ENCODE data around the gene SLC22A15. TPM values are rescaled to one million over a fixed set of nuclear protein-coding genes. Genes with fewer than 3 reads are reported as not detected.

SLC22A15 gene
- polyA plus RNA-seq, 1 donor, result 0.62 TPM

DNA sequence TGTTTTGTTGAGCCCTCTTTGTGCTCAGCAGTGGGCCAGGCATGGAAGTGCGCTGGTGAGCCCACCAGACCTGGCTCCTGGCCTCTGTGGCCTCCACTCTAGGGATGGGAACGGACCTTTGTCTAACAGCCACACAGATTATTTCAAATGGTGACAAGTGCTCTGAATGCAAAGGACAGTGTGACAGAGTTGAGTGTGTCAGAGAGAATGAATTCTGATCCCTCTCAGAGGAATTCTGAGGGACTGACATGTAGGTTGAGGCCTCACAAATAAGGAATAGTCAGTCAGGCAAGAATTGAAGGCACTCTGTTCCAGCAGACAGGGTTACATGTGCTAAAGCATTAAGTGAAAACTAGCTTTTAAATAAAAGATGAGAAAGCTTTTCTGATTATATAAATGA is 123.6 kb downstream of the SLC22A15 start:
- no peak for DNase-seq (ENCODE audit: low read depth)

DNA sequence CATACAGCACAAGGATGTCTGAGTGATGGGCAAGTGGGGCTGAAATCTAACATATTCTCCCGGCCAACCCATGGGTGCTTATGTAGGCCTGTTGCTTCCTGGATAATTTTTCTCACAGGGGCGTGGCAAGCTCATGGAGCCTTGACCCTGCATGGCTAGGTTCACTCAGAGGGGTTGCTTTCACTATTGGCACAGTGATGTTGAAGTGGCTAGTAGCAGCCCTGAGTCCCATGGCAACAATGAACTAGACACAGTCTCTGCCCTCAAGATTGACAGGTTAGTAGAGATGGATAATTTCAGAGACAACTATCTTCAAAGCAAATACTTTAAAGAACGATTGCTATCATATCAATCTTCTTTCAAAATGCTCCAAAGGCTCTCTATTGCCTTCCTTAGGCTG is 128.4 kb downstream of the SLC22A15 start:
- DNase-seq (ENCODE audit: low read depth), result no peak

DNA sequence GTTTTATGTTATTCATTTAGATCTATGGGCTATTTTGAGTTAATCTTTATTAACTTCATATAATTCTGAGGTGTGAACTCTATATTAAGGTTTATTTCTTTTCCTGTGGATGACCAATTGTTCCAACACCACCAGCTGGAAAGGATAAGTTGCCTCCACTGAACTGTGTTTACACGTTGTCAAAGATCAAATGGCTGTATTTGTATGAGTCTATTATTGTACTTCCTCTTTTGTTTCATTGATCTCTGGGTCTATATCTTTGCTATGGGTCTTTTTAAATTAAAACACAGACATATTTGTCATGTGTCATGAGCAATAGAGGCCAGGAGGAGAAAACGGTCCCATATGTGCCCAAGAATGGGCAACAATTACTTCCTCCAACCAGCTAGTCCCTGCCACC is 129.7 kb downstream of the SLC22A15 start:
- no peak for DNase-seq (ENCODE audit: low read depth)

DNA sequence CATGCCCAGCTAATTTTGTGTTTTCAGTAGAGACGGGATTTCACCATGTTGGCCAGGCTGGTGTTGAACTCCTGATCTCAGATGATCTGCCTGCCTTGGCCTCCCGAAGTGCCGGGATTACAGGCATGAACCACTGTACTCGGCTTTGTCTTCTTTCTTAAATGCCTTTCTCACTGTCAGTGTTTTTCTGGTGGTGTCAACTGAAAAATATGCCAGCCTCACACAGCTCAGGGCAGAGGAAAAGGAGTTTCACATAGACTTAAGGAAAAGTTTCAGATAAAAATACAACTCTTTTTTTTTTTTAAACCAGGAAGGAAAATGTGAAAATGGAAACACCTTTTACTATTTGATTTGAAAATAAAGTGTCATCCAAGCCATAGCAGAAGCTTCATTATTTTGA is 130.3 kb downstream of the SLC22A15 start:
- DNase-seq (ENCODE audit: low read depth), result no peak

DNA sequence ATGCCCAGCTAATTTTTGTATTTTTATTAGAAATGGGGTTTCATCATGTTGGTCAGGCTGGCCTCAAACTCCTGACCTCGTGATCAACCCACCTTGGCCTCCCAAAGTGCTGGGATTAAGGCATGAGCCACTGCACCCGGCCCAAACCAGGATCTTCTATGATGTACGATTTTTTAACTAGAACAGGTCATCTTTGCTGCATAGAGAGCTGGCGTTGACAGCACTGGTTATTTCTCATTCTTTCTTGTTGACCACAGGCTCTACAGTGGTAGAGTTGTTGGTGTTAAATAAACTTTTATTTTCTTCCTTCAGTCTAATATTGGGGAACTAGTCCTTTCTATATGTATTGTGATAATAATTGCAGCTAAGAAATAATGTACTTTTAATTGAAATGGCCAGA is 131.1 kb downstream of the SLC22A15 start:
- no peak for DNase-seq (ENCODE audit: low read depth)

DNA sequence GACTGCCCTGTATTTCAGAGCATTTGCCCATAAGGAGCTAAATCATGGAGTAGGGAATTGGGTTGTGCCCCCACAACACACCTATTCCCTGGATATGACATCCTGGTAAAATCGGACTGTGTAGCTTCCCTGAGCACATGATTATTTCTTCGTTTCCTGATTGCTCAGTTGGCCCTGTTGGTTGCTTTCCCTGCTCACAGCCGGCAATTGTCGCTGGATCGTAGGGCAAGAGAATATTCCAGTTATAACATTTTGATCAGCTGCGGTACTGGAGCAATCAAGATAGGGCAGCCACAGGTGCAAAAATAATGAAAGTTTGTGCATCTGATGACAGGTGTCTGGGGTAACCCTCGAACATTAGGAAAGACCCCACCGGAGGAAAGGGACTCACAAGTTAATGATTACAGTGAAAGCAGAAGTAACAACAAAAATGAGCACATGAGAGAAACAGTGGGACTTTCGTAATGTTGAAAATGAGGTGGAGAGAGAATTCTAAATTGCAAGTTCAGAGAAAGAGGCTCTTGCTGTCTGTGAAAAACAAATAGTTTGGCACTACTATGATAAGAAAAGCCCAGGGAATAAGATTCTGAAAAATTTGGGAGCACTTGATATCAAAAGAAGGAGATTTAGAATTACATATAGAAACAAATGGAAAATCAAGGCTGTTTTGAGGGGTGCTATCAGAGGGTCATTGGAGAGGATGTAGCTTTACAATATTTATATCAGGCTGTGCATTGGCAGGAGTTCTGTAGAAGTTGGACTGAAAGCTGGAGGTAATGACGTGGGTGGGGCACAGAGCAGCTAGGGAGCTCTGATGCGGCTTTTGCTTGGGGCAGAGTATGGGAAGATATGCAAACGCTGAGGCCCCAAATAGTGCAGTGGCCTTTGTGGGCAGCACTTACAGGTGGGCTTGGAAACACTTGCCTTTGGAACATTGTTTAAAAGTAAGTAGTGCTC is 134.5 kb downstream of the SLC22A15 start, which contains the start of gene MAB21L3:
Gene MAB21L3 (plus strand): TSS at position 833 of the 957 bp plus-strand sequence. CDS start 1,217 bp downstream, outside the sequence.
- DNase-seq (ENCODE audit: low read depth), result no peak

DNA sequence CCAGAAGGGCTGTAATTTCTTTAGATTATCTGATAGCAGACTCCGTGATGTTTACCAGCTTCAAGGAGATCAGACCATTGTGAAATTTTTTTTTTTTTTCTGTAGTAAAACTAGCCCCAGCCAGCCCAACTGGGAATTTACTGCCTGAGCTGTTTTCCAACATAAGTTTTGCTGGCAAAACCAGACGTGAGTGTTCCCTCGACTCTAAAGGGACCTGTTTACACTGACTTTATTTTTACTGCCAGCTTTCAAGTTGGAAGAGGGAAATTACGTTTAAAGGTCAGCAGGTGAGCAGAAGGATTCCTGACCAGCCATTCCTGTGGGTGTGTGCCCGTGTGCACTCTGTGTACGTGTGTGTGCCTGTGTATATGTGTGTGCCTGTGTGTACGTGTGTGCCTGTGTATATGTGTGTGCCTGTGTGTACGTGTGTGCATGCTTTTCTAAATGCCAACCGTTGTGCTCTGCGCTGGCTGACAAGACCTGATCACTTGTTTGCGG is 135.3 kb downstream of the SLC22A15 start:
- DNase-seq (ENCODE audit: low read depth), result no peak

DNA sequence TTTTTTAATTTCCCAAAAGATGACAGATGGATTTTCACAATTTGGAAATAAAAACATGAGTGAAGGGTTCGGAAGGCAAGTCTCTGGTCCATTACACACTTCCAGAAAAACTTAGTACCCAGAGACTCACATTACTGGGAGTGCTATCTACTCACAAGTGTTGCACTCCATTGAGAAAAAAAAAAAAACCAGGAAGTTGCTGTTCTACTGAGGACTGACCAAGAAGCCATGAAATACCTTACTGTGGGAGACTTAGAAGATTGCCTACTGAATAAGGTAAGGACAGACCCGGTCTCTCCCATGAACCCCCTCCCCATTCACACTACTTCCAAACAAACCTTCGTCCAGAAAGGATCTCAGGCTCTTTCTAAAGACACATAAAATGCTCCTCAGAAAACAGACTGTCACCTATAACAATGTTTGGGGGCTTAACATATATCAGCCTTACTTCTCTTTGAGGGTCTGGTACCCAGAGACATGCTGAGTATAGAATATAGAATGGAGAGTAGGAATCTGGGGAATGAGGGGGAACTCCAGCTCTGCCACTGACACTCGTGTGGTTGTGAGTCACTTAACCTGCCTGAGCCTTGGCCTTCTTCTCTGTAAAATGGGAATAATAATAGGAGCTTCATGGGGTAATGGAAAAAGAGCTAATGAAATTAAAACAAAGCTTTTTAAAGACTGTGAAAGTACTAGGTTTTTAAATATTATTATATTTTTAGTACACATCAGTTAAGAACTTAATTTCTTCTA is 136.3 kb downstream of the SLC22A15 start:
- DNase-seq (ENCODE audit: low read depth), result no peak

DNA sequence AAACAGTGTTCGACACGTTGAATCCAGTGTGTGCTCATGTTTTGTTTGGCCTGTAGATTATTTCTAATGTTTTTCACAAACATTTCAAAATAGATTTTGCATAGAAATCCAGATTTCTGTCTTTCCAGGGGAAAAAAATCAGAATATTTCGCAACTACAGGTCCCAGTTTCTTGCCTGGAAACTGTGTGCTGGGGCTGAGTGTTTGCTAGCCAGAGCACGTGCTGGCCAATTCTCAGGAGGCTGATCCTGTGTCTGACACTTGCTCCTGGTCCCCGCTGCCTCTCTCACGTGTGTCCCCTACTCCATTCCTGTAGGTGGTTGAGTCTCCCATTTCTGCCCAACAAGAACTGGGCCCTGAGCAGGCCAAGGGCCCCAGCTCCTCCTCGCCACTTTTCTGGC is 137.3 kb downstream of the SLC22A15 start:
- no peak for DNase-seq (ENCODE audit: low read depth)

DNA sequence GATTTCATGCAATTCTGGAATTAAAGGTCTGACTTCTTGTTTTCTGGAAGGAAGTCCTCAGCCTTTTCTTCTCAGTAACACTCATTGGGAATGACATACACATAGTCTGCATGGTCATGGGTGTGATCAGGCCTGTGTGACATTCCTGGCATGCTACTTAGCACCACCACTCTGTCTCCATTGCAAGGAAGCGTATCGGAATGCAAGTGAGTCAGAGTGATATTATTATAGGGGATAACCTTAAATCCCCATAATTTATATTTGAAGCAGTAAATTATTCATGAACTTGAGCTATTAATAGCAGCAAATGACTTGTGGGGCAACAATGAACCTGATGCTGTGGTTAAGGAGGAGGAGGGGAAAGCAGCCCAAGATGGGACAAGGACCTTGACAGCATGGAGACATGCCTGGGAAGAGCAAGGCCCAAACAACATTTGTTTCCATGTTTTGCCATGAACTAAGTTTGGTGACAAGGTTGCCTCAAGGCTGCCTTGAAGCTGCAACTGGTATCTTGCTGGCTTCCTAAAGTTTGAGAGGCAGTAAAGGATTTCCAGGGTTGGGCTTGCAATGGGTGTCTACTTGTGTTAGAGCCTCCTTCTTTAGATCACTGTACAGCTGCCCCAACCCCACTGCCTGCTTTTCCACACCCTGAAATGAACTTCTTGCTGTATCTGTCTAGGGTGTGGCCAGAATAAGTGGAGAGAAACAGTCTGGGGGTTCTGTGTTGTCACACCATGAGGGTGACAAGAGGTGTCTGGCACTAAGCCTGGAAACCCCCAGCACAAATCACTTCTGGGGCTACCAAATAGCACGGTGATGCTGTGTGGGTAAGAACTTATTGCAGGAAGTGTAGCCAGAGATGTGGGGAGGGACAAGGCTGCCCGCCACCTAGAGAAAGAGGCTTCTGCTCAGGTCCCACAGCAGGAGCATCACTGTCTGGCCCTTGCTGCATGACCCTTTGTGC is 139.4 kb downstream of the SLC22A15 start:
- no peak for DNase-seq (ENCODE audit: low read depth)

DNA sequence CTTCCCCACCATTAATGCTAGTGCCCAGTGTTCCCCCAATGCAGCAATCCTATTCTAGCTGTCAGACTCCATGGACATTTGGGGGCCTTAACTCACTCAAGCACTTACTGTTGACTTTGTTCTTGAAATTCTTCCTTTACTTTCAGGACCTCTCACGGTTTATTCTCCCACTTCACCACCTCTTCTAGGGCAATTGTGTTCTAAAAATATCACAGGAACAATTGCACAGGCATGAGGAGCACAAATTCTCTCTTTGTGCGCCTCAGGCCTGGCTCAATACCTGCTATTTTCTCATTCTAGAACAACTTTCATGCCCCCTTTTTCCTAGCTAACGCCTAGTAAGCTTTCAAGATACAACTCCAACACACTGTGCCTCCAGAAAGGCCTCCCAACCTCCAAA is 142.2 kb downstream of the SLC22A15 start:
- DNase-seq (ENCODE audit: low read depth), result no peak

Other genes starting within 250 kb of the SLC22A15 start
- 914 TPM for gene CASQ2, start 207.8 kb upstream of the SLC22A15 start, polyA plus RNA-seq (ENCODE audit: insufficient read length)
- gene NHLH2, start 135.4 kb upstream of the SLC22A15 start, polyA plus RNA-seq (ENCODE audit: insufficient read length), result not detected
- gene MAB21L3, start 134.9 kb downstream of the SLC22A15 start, polyA plus RNA-seq (ENCODE audit: insufficient read length), result not detected